WTC11 (cell line): ENCODE measurements around the gene KCNQ2. TPM values are rescaled to one million over a fixed set of nuclear protein-coding genes. Genes with fewer than 3 reads are reported as not detected.

ENCODE experiments used
- ATAC-seq: fragments of 200-7000 bp; cut with Tn5 transposase; 2 replicates; pipeline ENCODE4 v1.10.0; 2021; ENCODE audit warnings: mild to moderate bottlenecking, moderate library complexity
- CTCF ChIA-PET: fragments of 300-600 bp; sonication (Branson Sonifier 250); formaldehyde crosslinking; loops from one replicate; lab custom pipeline; 2021; ENCODE audit warnings: antibody characterized with exemption; lab: Charles Lee
- POLR2A ChIA-PET: fragments of 350-600 bp; sonication (Branson Sonifier 250); formaldehyde crosslinking; loops from one replicate; lab custom pipeline; 2021; ENCODE audit warnings: antibody characterized with exemption; lab: Charles Lee
- DNase-seq: peaks from one replicate; pipeline ENCODE4 v3.0.0; 2021; ENCODE audit warnings: low spot score
- H3K27ac Mint-ChIP-seq: 2 replicates; pipeline ENCODE4 v1.8.0; 2021; ENCODE audit warnings: mixed read lengths
- H3K27me3 Mint-ChIP-seq: 2 replicates; pipeline ENCODE4 v1.8.0; 2021; ENCODE audit warnings: low read depth, mild to moderate bottlenecking, moderate library complexity, mixed read lengths
- H3K36me3 Mint-ChIP-seq: 2 replicates; pipeline ENCODE4 v1.8.0; 2021; ENCODE audit warnings: mixed read lengths
- H3K4me1 Mint-ChIP-seq: 2 replicates; pipeline ENCODE4 v1.8.0; 2022; ENCODE audit warnings: mixed read lengths
- H3K4me3 Mint-ChIP-seq: 2 replicates; pipeline ENCODE4 v1.8.0; 2021; ENCODE audit warnings: mild to moderate bottlenecking, moderate library complexity, mixed read lengths
- H3K9me3 Mint-ChIP-seq: 2 replicates; pipeline ENCODE4 v1.8.0; 2021; ENCODE audit warnings: mixed read lengths
- AFF4 ChIP-seq: sonication (generic); formaldehyde crosslinking; IDR thresholded peaks from 2 replicates; pipeline ENCODE4 v1.8.1; 2023; ENCODE audit warnings: mild to moderate bottlenecking, missing genetic modification reagents, borderline replicate concordance
- ATF2 ChIP-seq: sonication (generic); formaldehyde crosslinking; IDR thresholded peaks from 2 replicates; pipeline ENCODE4 v1.8.1; 2022; ENCODE audit warnings: low read depth, missing genetic modification reagents, borderline replicate concordance
- CTCF ChIP-seq: fragments of 200-600 bp; IDR thresholded peaks from 2 replicates; pipeline ENCODE4 v1.8.0; 2022; ENCODE audit warnings: antibody characterized with exemption
- STAT6 ChIP-seq: sonication (generic); formaldehyde crosslinking; conservative IDR thresholded peaks from 2 replicates; pipeline ENCODE4 v1.8.1; 2023; ENCODE audit warnings: mild to moderate bottlenecking, low read depth, missing genetic modification reagents, moderate library complexity
- ZNF232 ChIP-seq: sonication (generic); formaldehyde crosslinking; IDR thresholded peaks from 2 replicates; pipeline ENCODE4 v1.8.0; 2022; ENCODE audit warnings: mild to moderate bottlenecking, missing genetic modification reagents
- total RNA-seq: library from RNA; stranded (reverse); gene quantifications from 3 replicates; pipeline ENCODE4 v1.2.3, GENCODE V29; 2021
- TF ChIP-seq, protein P1 (sequence below): fragments of 250-450 bp; sonication (Bioruptor Pico); IDR thresholded peaks from 2 replicates; pipeline ENCODE4 v2.1.2; 2022; ENCODE audit warnings: mild to moderate bottlenecking, moderate library complexity
- TF ChIP-seq, protein P2 (sequence below): sonication (generic); formaldehyde crosslinking; IDR thresholded peaks from 2 replicates; pipeline ENCODE4 v1.8.0; 2022; ENCODE audit warnings: mild to moderate bottlenecking, missing genetic modification reagents
- TF ChIP-seq, protein P3 (sequence below): sonication (generic); formaldehyde crosslinking; IDR thresholded peaks from 2 replicates; pipeline ENCODE4 v1.8.1; 2022; ENCODE audit warnings: mild to moderate bottlenecking, missing genetic modification reagents, moderate library complexity, borderline replicate concordance
- TF ChIP-seq, protein P4 (sequence below): sonication (generic); formaldehyde crosslinking; IDR thresholded peaks from 2 replicates; pipeline ENCODE4 v1.8.0; 2023; ENCODE audit warnings: missing genetic modification reagents
- TF ChIP-seq, protein P5 (sequence below): sonication (generic); formaldehyde crosslinking; IDR thresholded peaks from 2 replicates; pipeline ENCODE4 v1.8.0; 2023; ENCODE audit warnings: mild to moderate bottlenecking, missing genetic modification reagents
- TF ChIP-seq, protein P6 (sequence below): sonication (generic); formaldehyde crosslinking; IDR thresholded peaks from 2 replicates; pipeline ENCODE4 v1.8.0; 2022; ENCODE audit warnings: mild to moderate bottlenecking, missing genetic modification reagents

The KCNQ2 gene
- total RNA-seq, 1 experiment from 2014 or later: 99.8 TPM

DNA sequence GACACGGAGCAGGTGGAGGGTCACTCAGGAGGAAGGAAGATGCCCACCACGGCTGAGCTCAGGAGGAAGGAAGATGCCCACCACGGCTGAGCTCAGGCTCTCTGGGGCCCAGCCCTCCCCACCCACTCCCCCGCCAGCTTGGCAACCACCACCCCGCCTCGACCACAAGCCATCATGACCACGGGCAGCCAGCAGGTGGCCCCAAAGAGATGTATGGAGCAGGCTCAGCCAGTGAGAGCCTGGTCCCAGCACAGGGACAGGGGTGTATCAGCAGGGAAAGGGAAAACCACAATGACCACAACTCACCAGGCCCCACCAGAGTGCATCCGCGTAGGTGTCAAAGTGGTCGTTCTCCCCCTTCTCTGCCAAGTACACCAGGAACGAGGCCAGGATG is 30.4 kb downstream of the KCNQ2 start:
- peak; percentile 79 for ATAC-seq
- DNase-seq: peak; percentile 77
- no peak overlapping the region for H3K4me3 Mint-ChIP-seq
- peaks cover 6% of the 10 kb centered on the region for H3K36me3 Mint-ChIP-seq
- CTCF ChIA-PET: interaction anchor here (0.7 to 2.1 kb wide), 22 partner anchors 9 to 200 kb away, joined by 3 to 12 read pairs (median 5); partner anchors contain the start of gene PPDPF
- TF ChIP-seq, protein P1, sequence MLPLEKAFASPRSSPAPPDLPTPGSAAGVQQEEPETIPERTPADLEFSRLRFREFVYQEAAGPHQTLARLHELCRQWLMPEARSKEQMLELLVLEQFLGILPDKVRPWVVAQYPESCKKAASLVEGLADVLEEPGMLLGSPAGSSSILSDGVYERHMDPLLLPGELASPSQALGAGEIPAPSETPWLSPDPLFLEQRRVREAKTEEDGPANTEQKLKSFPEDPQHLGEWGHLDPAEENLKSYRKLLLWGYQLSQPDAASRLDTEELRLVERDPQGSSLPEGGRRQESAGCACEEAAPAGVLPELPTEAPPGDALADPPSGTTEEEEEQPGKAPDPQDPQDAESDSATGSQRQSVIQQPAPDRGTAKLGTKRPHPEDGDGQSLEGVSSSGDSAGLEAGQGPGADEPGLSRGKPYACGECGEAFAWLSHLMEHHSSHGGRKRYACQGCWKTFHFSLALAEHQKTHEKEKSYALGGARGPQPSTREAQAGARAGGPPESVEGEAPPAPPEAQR (CRISPR knock-in tag): no peak
- 0 out of 2 replicates have a peak, but pooled peaks have one; percentile 23 for TF ChIP-seq CTCF
- no peak for TF ChIP-seq STAT6 (CRISPR knock-in tag)
- TF ChIP-seq, protein P2, sequence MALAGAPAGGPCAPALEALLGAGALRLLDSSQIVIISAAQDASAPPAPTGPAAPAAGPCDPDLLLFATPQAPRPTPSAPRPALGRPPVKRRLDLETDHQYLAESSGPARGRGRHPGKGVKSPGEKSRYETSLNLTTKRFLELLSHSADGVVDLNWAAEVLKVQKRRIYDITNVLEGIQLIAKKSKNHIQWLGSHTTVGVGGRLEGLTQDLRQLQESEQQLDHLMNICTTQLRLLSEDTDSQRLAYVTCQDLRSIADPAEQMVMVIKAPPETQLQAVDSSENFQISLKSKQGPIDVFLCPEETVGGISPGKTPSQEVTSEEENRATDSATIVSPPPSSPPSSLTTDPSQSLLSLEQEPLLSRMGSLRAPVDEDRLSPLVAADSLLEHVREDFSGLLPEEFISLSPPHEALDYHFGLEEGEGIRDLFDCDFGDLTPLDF (CRISPR knock-in tag): no peak
- TF ChIP-seq, protein P3, sequence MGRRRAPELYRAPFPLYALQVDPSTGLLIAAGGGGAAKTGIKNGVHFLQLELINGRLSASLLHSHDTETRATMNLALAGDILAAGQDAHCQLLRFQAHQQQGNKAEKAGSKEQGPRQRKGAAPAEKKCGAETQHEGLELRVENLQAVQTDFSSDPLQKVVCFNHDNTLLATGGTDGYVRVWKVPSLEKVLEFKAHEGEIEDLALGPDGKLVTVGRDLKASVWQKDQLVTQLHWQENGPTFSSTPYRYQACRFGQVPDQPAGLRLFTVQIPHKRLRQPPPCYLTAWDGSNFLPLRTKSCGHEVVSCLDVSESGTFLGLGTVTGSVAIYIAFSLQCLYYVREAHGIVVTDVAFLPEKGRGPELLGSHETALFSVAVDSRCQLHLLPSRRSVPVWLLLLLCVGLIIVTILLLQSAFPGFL (CRISPR knock-in tag): no peak
- H3K4me1 Mint-ChIP-seq: peaks cover 2% of the 10 kb centered on the region
- no peaks in the 10 kb centered on the region for H3K27me3 Mint-ChIP-seq
- H3K9me3 Mint-ChIP-seq: peaks cover 14% of the 10 kb centered on the region
- no peak overlapping the region for H3K27ac Mint-ChIP-seq
- POLR2A ChIA-PET: interaction anchor here (0.5 kb wide), 1 partner anchor 1064 kb away, joined by 5 read pairs; no protein-coding TSS in a partner anchor

GRCh38 chr20:63441136-63442099 is 31.0 kb downstream of the KCNQ2 start:
- no peak for TF ChIP-seq ZNF232 (CRISPR knock-in tag)
- no peak for TF ChIP-seq ATF2 (CRISPR knock-in tag)
- TF ChIP-seq, protein P4, sequence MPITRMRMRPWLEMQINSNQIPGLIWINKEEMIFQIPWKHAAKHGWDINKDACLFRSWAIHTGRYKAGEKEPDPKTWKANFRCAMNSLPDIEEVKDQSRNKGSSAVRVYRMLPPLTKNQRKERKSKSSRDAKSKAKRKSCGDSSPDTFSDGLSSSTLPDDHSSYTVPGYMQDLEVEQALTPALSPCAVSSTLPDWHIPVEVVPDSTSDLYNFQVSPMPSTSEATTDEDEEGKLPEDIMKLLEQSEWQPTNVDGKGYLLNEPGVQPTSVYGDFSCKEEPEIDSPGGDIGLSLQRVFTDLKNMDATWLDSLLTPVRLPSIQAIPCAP (CRISPR knock-in tag): no peak
- TF ChIP-seq, protein P5, sequence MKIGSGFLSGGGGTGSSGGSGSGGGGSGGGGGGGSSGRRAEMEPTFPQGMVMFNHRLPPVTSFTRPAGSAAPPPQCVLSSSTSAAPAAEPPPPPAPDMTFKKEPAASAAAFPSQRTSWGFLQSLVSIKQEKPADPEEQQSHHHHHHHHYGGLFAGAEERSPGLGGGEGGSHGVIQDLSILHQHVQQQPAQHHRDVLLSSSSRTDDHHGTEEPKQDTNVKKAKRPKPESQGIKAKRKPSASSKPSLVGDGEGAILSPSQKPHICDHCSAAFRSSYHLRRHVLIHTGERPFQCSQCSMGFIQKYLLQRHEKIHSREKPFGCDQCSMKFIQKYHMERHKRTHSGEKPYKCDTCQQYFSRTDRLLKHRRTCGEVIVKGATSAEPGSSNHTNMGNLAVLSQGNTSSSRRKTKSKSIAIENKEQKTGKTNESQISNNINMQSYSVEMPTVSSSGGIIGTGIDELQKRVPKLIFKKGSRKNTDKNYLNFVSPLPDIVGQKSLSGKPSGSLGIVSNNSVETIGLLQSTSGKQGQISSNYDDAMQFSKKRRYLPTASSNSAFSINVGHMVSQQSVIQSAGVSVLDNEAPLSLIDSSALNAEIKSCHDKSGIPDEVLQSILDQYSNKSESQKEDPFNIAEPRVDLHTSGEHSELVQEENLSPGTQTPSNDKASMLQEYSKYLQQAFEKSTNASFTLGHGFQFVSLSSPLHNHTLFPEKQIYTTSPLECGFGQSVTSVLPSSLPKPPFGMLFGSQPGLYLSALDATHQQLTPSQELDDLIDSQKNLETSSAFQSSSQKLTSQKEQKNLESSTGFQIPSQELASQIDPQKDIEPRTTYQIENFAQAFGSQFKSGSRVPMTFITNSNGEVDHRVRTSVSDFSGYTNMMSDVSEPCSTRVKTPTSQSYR (CRISPR knock-in tag): no peak
- TF ChIP-seq AFF4 (CRISPR knock-in tag): no peak
- TF ChIP-seq, protein P6, sequence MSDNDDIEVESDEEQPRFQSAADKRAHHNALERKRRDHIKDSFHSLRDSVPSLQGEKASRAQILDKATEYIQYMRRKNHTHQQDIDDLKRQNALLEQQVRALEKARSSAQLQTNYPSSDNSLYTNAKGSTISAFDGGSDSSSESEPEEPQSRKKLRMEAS (CRISPR knock-in tag): no peak
- TF ChIP-seq, all 79 proteins: peak for 0
- peaks cover 7% of the 10 kb centered on the region for H3K36me3 Mint-ChIP-seq
- H3K9me3 Mint-ChIP-seq: peaks cover 14% of the 10 kb centered on the region
- ChIA-PET CTCF (interaction anchor here (0.6 to 2.1 kb wide), 25 partner anchors 8 to 570 kb away, joined by 3 to 12 read pairs (median 5); partner anchors contain the start of gene PPDPF), POLR2A (interaction anchor here (0.5 kb wide), 1 partner anchor 1063 kb away, joined by 5 read pairs; no protein-coding TSS in a partner anchor)
- no peaks in the 10 kb centered on the region for H3K4me1 Mint-ChIP-seq
- H3K27me3 Mint-ChIP-seq: no peaks in the 10 kb centered on the region
- ATAC-seq (no peak; the same call in 1 of the 2 replicates), DNase-seq (no peak)
- no peak overlapping the region for H3K27ac Mint-ChIP-seq
- no peak overlapping the region for H3K4me3 Mint-ChIP-seq
